ENCODE data around the gene NINL. TPM values are rescaled to one million over a fixed set of nuclear protein-coding genes. Genes with fewer than 3 reads are reported as not detected.
"Not testable (repeated sequence)": the region's sequence is repeated elsewhere in the genome, so short reads cannot be mapped to it uniquely, and the experiment has no call there.

NINL gene
- total RNA-seq, 2 experiments from 2014 or later = 1.5 to 1.6 TPM

DNA sequence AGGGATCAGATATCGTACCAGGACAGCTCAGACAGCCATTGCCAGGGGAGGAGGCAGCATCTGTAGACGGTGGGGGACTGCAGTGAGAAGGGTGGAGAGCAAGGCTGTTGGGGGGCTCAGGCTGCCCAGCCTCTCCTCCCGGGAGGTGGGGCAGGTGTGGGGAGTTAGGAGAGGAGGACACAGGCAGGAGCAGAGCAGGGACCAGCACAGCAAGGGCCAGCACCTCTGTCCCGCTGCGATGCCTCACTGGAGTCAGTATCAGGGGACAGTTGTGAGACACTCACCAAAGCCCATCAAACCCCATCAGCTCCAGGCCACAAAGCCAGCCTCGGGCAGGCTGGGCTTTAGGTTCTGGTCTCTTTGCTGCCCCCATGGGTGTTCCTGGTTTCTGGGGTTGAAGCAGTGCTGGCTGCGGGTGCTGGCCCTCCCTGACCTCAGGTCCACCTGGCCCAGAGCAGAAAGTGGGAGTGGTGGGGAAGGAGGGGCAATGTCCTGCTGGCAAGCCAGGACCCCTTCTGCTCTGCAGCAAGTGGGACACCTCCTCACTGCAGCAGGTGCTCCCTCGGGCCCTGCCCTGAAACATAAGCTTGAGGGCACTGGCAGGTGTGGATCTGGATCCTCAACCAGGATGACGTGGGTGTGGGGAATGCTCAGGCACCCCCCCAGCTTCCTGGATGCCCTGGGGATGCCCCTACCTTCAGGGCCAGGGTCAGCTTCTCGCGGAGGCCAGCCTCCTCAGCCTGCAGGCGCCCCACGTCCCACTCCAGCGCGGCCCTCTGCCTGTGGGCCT, 94.5 kb downstream of the NINL start:
- ChIA-PET POLR2A (no interaction called here), CTCF (no interaction called here)

DNA sequence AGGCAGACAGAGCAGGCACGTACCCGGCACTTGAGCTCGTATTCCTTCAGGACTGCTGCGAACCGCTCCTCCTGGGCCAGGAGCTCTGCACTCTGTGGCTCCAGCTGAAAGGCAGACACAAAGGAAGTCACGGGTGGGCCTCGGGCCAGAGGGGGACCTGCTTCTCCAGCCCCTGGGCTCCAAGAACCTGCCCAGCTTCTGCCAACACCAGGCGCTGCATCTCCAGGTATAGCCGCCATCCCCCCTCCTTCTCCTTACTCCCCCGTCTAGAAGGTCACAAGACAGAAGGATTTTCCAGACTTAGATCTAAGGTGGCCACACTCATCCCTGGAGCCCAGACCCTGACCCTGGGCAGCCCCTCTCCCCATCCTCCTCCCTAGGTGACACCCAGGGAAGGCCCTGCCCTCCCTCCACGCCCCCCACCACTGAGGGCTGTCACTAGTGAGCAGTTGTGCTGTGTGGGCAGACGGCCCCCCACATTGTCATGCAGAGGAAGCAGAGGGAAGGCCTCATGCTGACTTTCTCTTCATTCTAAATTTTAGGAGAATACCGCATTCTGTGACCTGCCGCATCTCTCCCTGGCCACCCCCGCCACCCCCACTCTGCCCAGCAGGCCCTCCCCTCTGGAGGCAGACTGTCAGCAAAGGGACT, 96.0 kb downstream of the NINL start:
- CTCF ChIA-PET = no interaction called here
- POLR2A ChIA-PET = no interaction called here

DNA sequence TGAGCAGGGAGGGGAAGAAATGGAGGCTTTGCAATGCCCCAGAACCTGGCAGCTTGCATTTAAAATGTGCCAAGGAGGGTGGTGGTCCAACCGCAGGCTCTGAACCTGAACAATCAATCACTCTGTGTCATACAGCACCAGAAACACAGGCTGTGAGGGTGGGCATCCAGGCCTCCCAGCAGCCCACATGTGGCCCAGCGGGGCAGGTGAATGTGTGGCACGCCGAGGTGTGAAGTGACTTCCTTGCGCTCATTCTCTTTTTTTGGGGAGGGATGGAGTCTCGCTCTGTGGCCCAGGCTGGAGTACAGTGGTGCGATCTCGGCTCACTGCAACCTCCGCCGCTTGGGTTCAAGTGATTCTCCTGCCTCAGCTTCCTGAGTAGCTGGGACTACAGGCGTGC, 97.4 kb downstream of the NINL start:
- POLR2A ChIA-PET = no interaction called here
- CTCF ChIA-PET = no interaction called here

DNA sequence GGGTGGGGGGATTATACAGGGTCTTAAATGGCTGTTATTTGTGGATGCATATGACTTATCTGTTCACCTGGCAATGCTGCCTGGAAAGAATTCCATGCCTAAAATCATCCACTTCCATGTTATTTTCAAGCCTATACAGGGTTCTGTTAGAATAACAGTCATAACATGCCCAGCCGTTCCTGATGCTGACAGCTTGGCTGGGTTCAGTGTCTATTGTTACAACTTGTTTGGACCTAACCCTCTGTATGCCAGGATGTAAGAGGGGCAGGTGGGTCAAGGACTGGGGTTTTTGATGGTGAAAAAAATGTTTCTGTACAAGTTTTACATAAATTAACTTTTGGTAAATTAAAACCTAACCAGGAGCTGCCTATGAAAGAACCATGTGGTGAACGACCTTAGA, 98.0 kb downstream of the NINL start:
- CTCF ChIA-PET = no interaction called here
- POLR2A ChIA-PET = no interaction called here

DNA sequence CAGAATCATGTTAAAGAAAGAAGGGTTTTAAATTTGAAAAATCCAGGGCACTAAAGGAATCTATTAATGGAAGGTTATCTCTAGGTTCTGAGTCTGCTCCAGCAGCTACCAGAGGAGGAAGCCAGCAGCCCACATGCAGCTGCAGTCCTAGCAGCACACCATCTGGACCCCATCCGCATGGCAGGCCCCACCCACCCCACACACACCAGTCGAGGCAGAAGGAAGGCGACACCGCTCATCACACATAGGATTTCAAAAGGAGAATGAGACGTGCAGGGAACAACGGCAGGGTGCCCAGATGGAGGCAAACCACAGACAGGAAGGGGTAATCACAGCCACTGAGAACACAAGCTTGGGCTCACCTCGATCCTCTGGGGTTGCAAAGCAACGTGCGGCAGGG, 99.0 kb downstream of the NINL start:
- ChIA-PET POLR2A (no interaction called here), CTCF (no interaction called here)

DNA sequence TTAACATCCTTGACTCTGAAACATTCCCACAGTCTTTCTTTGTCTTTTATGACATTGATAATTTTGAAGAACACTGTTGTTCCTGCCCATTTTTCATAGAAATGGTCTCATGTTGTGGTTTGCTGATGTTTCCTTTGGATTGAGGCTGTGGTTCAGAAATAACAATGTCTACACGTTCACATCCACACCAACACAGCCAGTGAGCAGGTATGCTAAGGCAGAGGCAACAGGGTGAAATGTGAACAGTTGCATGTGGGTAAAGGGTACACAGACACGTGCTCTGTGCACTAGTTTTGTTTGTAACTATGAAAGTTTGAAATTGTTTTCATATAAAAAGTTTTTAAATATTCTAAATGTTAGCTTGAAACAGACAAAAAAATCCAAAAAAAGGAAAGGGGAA, 99.5 kb downstream of the NINL start:
- ChIA-PET CTCF (no interaction called here), POLR2A (no interaction called here)

DNA sequence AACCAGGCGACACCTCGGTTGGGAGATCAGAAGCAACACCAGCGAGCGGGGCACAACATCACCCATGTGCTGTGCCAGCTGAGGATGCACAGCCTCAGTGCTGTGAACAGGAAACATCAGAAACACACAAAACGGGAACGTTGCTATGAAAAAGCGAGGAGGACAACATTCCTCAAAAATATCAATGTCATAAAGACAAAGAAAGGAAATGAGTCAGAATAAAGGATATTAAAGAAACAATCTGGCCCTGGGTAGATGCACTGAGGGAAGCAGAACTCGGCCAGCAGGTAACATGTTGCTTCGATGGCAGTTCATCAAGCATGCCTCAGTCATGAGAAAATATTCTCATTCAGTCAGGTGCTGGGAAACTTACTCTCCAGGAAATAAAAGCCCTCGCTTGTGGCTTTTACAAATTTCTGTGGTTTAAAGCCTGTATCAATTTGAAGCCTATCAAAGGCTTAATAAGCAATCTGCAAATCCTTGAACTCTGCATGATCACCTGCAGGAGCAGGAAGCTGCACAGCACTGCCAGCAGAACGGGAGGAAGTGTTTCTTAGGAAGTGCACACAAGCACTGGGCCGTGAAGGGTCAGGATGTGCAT, 100.3 kb downstream of the NINL start:
- CTCF ChIA-PET = no interaction called here
- POLR2A ChIA-PET = no interaction called here

DNA sequence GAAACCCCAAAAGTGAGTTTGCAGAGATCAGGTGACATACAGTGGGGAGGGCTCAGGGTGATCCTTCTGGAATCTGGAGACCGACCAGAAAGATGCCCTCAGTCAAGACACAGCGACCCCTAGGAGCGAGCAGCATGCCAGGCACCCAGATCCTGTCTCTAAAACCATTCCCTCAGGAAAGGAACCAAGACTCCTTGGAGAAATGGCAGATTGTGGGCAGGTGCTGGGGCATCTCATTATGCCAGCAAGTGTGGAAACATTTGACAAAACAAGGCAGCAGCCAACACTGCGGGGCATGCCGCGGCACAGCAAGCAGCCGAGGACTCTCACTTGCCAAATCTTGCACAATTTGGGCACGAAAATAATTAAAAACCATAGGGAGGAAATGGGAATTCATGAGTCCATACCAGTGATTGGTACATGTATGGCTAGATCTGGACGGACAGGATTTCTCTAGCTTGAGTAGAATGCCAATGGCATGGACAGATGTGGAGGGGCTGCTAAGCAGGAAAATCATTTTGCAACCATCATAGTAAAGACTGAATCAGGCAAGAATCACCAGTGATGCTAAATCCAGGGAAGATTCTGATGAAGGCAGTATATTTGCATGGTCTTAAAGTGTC, 101.0 kb downstream of the NINL start:
- POLR2A ChIA-PET = no interaction called here

DNA sequence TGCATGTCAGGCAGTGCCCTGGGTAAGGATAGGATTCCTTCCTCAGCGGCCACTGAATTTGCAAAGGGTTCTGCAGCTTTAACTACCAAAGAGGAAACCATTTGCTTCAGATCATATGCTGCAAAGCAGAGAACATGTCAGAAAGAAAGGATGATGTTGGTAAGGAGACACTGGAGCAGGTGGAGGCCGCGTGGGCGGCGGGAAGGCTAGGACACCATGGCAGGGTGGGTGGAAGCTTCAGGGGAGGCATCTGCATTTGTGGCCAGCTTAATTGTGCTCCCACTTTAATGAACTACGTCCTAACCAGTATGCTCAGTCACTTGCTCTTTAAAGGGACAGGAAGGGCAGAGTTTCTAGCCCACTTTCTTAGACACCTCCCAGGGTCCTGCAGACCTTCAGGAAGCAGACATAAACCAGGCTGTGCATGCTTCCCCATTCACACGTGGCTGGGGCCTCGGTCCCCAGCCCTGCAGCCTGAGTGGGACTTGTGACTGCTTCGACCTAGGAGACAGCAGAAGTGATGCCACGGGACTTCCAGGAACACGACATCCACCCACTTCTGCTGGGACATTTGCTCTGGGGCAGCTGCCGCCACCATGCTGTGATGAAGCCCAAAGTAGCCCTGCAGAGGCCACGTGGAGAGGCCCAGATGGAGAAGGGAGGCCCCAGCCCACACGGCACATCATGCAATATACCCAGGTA, 101.7 kb downstream of the NINL start:
- CTCF ChIA-PET = no interaction called here
- POLR2A ChIA-PET = no interaction called here

More for the DNA sequence above, 101.0 kb downstream of the NINL start:
- CTCF ChIA-PET = no interaction called here

DNA sequence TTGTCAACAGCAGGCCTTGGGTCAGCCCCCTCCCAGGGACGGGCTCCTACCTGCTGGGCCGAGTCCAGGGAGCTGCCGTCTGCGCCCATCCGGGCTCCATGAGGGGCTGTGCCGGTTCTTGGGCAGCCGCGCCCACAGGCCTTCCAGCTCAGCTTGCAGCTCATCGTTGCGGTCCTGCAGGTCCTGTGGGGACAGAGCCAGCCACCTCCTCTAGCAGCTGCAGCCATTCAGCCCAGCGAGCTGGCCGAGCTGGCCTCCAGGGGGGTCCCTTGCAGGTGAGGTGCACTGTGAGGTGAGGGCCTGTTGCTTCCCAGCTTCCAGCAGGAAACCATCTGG, 103.4 kb downstream of the NINL start:
- ChIA-PET POLR2A (no interaction called here), CTCF (no interaction called here)

DNA sequence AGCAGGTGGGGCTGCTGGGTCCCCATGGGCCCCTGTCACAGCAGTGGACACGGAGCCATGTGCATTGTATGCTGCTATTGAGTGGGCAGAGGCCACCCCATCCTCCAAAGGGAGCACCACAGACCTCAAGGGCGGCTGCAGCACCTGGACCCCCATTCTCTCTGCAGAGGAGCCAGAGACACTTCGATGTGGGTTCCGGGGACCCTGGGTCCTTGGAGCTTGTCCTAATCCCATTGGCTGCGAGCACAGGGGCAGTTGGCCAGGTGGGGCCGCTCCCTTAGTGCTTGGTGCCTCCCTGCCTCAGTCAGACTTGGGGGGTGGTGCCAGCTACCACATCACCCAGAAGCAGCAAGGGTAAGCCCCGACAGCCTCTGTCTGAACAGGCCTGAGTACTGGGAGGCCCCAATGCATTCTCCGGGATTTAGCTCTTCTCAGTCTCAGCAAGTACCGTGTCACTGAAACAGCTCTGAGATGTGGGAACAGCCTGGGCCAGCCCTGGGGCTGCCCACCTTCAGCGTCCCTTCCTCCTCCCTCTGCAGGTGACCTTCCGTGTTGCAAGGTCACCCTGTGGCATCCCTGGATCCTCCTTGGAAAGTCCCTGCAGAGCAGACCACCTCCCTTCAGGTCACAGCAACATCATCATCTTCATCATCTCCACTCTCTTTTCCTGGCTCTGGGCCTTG, 104.0 kb downstream of the NINL start:
- CTCF ChIA-PET = no interaction called here
- POLR2A ChIA-PET = no interaction called here

DNA sequence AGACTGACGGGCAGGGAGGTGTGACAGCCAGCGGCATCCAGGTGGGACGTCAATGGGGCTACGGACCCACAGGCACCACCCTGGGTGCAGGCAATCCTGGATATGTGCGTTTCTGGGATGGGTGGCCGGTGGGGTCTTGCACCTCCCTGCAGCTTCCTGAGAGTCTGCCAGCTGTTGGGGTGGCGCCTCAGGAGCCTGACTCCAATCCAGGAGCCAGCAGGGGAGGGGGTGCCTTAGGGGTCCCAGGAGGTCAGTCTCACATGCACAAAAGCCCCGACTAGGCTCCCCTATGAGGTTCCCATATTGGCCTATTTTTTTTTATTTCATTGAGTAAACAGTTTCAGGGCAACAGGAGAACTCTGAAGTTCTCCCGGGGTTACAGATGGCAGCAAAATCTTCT, 104.5 kb downstream of the NINL start:
- POLR2A ChIA-PET = no interaction called here

DNA sequence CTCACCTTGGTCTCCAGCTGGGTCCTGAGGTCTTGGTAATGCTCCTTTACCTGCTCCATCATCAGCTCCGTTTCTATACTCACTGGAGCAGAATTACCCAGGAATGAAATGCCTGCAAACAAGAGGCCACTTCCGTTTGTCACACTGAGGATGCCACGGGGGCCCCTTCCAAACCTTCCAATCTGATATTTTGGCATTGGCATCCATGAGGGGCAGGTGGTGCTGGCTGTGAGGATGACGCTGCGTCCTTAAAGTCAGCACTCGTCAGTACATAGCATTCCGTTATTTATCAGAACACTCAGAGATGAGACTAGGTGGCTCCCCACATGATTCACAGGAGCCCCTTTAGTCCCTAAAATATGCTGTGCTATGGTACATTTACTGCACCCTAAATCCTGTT, 105.2 kb downstream of the NINL start:
- CTCF ChIA-PET = no interaction called here
- POLR2A ChIA-PET = no interaction called here

More for the DNA sequence above, 104.5 kb downstream of the NINL start:
- CTCF ChIA-PET = no interaction called here

DNA sequence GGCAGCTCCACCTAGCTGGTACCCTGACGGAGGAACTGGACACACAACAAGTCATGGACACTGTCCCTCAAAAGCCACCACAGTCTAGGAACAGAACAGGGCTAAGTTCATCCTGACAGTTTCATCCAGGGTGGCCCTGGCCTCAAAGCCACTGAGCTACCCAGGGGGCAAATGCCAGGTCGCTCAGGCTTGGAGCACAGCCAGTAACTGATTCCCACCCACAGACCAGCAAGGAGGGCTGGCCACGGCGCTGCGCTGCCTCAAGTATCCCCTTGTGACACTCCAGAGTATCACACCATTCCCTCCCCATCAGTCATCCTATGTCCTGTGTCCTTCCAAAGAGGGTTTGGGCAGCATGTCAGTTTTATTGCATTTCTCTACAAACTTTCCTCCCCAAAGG, 105.7 kb downstream of the NINL start:
- CTCF ChIA-PET = no interaction called here
- POLR2A ChIA-PET = no interaction called here

DNA sequence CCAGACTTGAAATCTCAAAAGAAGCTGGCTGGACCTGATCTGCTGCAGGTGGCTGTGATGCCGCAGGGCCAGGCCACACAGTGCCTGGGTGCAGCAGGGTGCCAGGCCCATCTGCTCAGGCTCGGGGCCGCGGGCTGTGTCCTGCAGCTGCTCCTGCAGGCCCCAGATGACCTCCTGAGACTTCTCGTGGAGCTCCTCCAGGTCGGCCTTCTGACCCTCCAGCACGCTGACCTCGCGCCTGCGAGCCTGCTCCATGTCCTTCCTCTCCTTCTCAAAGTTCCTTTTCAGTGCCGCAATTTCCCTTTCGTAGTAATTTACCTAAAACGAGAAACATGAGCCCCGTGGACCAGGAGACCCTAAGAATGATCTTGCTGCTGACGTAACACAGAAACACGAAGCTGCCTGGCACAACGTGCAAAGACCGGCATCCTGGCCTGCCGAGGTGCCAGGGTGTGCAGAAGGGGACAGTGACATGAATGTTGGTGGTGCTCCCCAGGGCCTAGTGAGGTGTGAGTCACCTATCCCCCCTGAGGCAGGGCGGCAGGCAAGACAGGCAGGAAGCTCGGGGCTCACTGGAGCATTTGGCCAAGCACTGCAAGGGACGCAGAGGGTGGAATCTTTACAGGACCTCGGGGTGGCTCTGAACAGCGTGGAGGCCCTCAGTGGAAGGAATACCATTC, 106.3 kb downstream of the NINL start:
- CTCF ChIA-PET = no interaction called here
- POLR2A ChIA-PET = no interaction called here

DNA sequence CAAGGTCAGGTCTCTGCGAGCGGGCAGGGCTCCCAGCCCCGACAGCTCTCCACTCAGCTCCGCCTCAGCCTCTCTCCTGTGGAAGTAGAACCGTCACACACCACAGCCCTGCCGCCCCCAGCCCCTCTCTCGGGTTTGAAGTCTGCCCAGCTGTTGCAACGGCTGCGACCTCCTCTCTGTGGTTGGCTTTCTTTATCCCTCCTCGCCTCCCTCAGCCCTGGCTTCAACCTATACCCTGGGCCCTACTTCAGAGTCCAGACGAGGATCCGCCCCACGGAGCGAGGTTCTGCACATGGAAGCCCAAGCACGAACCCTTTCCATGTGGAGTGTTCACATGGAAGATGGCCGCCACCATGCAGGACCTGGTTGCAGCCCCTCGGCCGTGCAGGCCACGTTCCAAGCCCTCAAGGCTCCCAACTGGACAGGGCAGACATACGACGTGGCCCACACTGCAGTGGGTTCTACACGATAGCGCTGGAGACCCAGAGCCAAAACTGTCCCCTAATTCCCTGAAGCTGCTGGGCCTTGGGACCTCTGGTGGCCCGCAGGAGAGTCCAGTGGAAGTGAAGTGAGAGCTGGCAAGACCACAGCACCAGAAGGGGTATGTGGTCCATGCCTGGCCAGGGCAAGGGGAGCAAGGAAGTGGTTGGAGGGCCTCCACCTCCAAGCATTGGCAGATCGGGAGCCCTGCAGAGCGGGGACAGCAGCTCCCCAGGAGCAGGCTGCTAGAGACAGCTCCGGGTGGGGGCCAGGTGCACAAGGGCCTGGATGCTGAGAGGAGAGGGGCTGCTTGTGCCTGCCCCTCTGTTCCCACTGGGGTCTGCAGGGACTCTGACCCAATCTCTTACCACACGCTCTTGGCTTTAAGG, 108.1 kb downstream of the NINL start:
- CTCF ChIA-PET = no interaction called here
- POLR2A ChIA-PET = no interaction called here

DNA sequence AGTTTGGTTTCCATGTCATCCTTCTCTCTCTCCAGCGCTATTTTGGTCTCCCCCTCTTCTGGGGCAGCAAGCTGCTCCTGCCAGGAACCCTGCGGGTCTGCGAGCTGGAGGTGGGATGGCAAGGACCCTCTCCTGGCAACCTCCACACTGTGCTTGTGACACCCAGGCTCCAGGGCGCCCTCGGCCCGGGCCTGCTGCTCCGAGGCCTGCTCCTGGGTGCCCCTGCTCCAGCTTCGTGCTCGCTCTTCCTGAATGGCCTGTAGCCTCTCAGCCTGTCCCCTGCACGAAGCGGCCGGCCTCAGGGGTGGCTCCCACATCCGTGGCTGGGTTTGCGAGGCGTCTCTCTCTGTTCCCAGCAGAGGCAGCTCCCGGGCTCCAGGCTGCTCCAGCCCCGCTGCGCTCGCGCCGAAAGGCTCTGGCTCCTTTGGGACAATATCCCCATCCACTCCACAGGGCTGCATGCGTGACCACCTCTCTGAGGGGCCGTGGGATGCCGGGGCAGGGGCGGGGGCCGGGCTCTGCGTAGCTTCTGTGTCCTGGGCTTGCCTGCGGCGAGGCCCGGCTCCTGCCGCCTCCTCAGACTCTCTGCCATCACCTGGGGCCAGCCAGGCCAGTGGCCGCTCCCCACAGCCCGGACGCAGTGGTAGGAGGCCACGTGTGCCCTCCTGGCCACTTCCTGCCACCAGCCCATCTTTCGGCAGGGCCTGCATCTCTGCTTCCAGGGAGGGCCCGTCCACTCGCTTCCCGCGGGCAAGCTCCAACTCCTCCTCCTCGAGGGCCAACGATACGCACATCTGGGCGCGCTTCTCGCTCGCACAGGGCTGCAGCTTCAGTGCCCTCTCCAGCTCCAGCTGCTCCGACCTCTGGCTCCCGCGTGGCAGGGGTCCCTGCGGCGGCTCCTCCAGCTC, 109.0 kb downstream of the NINL start:
- ChIA-PET POLR2A (no interaction called here), CTCF (no interaction called here)

DNA sequence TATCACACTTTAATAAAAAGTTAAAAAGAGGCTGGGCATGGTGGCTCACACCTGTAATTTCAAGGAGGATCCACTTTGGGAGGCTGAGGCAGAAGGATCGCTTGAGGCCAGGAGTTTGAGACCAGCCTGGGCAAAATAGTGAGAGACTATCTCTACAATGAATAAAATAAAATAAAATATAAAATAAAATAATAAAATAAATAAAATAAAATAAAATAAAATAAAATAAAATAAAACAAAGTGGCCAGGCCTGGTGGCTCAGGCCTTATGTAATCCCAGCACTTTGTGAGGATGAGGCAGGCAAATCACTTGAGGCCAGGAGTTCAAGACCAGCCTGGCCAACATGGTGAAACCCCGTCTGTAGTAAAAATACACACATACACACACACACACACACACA, 112.0 kb downstream of the NINL start:
- POLR2A ChIA-PET, CTCF ChIA-PET: not testable (repeated sequence)

All from activated CD8-positive, alpha-beta memory T cell treated with anti-CD3 and anti-CD28 coated beads for 36 hours (primary cell).